HG03520 (cell line): Measurements from ENCODE around the gene NCMAP.
"Not testable (repeated sequence)": the region's sequence is repeated elsewhere in the genome, so short reads cannot be mapped to it uniquely, and the experiment has no call there.

Source experiments
- ATAC-seq: cut with Tn5 transposase; IDR thresholded peaks from one replicate; pipeline ENCODE4 v1.9.1; 2021; ENCODE audit warnings: mild to moderate bottlenecking, moderate library complexity; ENCODE audit not compliant: unreplicated experiment

Gene NCMAP, protein sequence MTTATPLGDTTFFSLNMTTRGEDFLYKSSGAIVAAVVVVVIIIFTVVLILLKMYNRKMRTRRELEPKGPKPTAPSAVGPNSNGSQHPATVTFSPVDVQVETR

DNA sequence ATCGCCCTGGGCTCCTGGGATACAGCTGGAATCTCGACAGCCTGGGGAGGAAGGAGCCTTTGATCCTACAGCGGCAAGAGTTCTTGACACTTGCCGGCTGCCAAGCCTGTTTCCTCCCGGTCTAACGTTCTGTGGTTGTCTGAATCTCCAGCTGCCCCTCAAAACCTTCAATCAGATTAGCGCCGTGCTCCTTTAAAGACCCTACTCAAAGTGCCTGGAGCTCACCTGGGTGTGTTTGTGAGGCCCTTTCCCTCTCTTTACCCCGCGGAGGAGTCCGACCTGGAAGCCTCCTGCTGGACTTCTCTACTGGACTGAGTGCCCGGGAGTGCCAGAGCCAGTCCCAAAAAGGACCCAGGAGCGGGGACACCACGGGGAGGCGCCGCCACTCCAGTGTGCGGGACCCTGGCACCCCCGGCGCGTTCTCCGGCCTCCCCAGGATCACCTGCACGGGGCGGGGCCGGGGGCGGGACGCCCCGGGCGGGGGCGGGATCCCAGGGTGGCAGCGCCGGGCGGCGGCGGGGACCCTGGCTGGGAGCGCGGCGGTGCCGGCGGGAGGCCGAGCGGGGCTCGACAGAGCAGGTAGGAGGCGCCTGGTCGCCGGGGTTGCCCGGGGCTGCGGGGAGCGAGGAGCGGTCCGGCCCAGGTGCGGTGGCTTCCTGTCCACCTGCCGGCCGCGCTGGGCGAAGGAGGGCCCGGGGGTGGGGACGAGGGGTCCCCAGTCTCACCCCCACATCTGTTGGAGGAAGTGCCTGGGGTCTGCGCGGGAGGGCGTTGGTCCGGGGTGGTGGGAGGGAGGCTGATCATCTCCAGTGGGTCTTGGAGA, at the start of gene NCMAP:
NCMAP (plus strand) TSS at position 497 of the 823 bp plus-strand sequence. CDS start 39,344 bp downstream, outside the sequence.
- ATAC-seq, result no peak

GRCh38 chr1:24506691-24507381, 49.1 kb upstream of the NCMAP start:
- no peak for ATAC-seq

- ATAC-seq, result no peak
Measured at GRCh38 chr1:24507405-24507804, 48.5 kb upstream of the NCMAP start.

GRCh38 chr1:24508911-24509310, 47.0 kb upstream of the NCMAP start:
- ATAC-seq, result no peak

DNA sequence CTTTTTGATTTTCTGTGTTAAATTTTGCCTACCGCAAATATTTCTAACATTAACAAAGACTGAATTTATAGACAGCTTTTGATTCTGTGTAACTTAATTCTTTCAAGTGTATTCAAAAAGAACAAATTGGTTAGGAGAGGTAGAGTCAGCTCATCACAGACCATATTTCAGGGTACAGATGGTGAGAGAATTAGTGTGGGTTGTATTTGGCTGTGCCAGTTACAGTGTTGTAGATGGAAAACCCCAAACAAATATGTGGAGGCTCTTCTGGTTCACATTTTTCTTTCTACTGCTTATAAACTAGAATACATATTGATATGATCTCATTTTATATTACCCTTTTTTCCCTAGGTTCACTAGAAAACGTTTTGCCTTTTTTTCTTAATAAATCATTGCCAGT, 42.2 kb upstream of the NCMAP start:
- no peak for ATAC-seq

DNA sequence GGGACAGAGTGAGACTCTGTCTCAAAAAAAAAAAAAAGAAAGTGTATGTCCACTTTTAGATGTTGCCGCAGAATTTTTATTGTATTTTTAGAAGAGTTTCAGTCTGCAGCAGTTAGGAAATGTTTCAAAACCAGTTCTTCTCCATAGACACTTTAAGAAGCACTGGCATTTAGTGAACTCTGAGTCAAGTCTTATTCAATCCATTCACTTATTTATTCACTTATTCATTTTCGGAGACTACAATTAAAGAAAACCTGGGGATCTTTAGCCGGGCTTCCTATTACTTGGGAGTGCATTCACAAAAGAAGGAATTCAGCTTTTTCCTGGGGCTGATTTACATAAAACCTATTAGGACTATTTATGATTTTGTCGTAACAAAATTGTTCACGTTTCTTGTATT, 40.9 kb upstream of the NCMAP start:
- no peak for ATAC-seq

DNA sequence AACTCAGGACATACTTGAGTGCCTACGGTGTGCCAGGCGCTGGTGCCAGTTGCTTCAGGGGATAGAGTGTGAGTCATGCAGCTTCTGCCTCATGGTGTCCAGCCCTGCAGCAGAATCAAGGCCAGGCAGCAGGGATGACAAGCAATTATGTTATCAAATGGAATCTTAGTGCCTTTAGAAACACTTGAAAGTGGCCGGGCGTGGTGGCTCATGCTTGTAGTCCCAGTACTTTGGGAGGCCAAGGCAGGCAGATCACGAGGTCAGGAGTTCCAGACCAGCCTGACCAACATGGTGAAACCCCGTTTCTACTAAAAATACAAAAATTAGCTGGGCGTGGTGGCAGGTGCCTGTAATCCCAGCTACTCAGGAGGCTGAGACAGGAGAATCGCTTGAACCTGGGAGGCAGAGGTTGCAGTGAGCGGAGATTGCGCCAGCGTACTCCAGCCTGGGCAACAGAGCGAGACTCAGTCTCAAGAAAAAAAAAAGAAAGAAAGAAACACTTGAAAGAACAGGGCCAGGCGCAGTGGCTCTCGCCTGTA, 40.1 kb upstream of the NCMAP start:
- not testable (repeated sequence) for ATAC-seq

DNA sequence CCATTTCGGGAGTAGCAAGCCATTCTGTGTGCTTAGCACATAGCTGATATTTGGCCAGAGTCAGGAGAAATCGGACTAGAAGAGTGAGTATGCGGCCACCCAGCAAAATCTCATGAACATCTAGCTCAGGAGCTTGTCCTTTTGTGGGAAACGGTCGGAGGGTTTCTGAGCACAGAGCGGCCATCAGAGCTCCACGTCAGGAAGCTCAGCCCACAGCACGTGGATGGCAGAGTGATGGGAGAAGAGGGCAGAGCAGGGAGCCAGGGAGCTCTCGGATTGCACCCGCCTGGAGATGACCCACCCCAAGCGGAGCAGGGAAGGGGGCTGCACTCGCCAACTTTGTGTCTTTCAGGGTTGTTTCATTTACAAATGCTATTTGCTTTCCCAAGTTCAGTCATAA, 39.4 kb upstream of the NCMAP start:
- no peak for ATAC-seq

DNA sequence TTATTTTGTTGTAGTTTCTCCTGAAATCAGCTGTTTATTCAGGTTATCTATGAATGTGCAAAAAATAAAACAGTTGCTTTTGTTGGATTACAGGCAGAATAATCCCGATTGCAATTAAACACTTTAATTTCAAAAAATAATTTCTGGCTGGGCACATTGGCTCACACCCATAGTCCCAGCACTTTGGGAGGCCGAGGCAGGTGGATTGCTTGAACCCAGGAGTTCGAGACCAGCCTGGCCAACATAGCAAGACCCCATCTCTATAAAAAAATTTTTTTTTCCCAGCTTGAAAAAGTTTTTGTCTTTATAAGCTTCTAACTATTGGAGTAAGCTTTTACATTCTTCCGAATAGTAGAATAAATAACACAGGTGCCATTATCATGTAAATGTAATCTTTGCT, 38.0 kb upstream of the NCMAP start:
- ATAC-seq, result no peak

DNA sequence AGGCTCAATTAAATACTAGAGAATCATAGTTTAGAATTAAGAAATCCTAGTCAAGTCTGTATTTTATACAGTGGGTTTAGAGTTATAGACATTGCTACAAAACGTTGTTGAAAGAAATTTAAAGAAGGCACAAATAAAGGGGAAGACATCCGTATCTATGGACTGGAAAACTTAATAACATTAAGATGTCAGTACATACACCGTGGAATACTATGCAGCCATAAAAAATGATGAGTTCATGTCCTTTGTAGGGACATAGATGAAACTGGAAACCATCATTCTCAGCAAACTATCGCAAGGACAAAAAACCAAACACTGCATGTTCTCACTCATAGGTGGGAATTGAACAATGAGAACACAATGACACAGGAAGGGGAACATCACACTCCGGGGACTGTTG, 35.6 kb upstream of the NCMAP start:
- ATAC-seq, result not testable (repeated sequence)

DNA sequence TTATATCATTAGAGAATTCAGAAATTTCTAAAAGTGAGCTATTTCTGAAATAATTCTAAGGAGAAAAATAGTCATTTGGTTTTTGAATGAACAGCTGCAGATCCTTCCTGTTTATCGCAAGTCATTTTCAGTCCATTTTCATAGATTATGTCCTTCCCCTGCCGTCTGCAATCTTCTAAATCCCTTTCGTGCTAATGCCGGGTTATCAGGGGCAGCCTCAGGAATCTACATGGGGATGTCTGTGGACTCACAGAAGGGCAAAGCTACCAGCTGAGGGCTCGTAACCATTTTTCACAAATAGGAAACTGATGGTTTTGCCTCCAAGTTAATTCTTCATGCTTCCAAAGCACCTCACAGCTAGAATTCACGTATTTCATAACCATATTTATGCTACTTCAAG, 30.3 kb upstream of the NCMAP start:
- ATAC-seq, result no peak

GRCh38 chr1:24526045-24526444, 29.8 kb upstream of the NCMAP start:
- no peak for ATAC-seq

DNA sequence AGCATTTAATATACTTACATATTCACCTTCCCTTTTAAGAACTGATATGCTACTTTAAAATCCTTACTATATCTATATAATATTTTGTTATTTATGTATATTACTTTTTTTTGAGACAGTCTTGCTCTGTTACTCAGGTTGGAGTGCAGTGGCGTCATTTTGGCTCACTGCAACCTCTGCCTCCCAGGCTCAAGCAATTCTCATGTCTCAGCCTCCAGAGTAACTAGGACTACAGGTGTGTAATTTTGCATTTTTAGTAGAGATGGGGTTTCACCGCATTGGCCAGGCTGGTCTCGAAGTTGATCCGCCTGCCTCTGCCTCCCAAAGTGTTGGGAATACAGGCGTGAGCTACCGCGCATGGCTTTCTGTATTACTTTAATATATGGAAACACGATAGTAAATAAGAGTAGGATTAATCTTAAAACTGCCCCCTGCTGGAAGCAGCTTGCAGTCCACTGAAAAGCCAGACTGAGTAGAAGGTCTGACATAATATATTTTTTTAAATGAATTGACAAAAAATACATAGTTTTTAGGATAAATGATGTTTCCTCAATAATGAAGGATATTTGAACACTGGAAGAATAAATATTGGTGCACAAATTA, 28.8 kb upstream of the NCMAP start:
- ATAC-seq, result no peak

DNA sequence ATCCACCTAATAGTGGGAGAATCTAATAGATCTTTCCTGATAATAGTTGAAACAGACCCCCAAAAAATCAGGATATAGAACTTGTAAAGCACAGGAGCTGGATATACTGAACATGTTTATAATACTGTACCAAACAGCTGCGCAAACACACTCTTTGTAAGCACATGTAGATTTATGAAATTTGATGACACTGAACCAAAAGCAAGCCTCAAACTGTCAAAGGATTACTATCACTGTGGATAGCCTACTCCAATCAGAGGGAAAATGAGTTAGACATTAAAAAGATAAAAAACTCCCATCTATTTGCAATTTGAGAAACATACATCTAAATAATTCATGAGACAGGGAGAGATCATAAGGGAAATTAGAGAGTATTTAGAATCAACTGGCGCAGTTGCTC, 27.1 kb upstream of the NCMAP start:
- no peak for ATAC-seq

GRCh38 chr1:24529292-24529691, 26.6 kb upstream of the NCMAP start:
- ATAC-seq, result not testable (repeated sequence)

- ATAC-seq, result no peak
Measured at GRCh38 chr1:24535021-24535424, 20.9 kb upstream of the NCMAP start.

- no peak for ATAC-seq
Measured at GRCh38 chr1:24535778-24536177, 20.1 kb upstream of the NCMAP start.

DNA sequence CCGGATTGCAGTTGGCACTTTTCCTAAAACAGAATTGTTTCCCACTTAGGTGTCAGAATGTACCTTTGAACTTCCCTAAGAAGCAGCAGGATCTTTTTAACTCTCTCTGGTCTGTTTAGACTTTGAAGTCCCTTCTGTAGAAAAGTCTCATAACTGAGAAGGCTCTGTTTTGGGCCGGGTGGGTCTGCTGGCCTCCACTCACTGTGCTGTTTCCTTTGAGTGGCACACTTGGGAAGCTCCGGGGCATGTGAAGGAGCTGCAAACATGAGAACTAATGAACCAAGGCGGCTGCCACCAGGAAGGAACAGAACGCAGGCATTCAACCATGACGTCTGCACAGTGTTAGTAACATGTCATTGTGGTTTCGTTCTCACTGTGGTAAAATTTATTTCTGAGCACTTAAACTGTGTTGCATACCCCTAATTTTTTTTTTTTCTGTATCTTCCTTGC, 19.5 kb upstream of the NCMAP start:
- no peak for ATAC-seq

- no peak for ATAC-seq
Measured at GRCh38 chr1:24540051-24540905, 15.6 kb upstream of the NCMAP start.

- no peak for ATAC-seq
Measured at GRCh38 chr1:24540906-24541710, 14.8 kb upstream of the NCMAP start.
